ENCODE data around the gene FAM124A. TPM values are rescaled to one million over a fixed set of nuclear protein-coding genes. Genes with fewer than 3 reads are reported as not detected.

The FAM124A gene
- total RNA-seq = under 1 TPM; 0.08 to 0.10 TPM

GRCh38 chr13:51222037-51222685 lies at the start of gene FAM124A:
Gene FAM124A, plus strand, starts transcription at chr13:51222398. Its CDS starts 104 bp downstream, at chr13:51222502.
- Mint-ChIP-seq H3K36me3 (ENCODE audit: low read depth) (no peaks in the 10 kb centered on the region), H3K9me3 (no peaks in the 10 kb centered on the region), H3K4me1 (peaks cover 5% of the 10 kb centered on the region), H3K27me3 (peaks cover 63% of the 10 kb centered on the region), H3K4me3 (peak within 1 kb of the TSS; percentile 63), H3K27ac (no peak within 1 kb of the TSS)
- ChIA-PET CTCF (interaction anchor here (1.4 to 2.5 kb wide), 2 partner anchors 64 to 576 kb away, joined by 4 to 15 read pairs; no protein-coding TSS in a partner anchor), POLR2A (no interaction called here)
- peak; percentile 49 for DNase-seq

- H3K4me1 Mint-ChIP-seq = no peaks in the 10 kb centered on the region
- CTCF ChIA-PET = no interaction called here
Measured at GRCh38 chr13:51175021-51175420, 47.2 kb upstream of the FAM124A start.

GRCh38 chr13:51175639-51176038 lies 46.6 kb upstream of the FAM124A start:
- ChIA-PET POLR2A (no interaction called here), CTCF (no interaction called here)
- H3K36me3 Mint-ChIP-seq (ENCODE audit: low read depth) = no peaks in the 10 kb centered on the region
- H3K9me3 Mint-ChIP-seq = no peaks in the 10 kb centered on the region
- no peak overlapping the region for H3K4me3 Mint-ChIP-seq
- no peak for DNase-seq
- H3K4me1 Mint-ChIP-seq = no peaks in the 10 kb centered on the region
- no peak overlapping the region for H3K27ac Mint-ChIP-seq
- H3K27me3 Mint-ChIP-seq = peaks cover 23% of the 10 kb centered on the region

More at GRCh38 chr13:51175021-51175420, 47.2 kb upstream of the FAM124A start:
- POLR2A ChIA-PET = no interaction called here
- H3K27ac Mint-ChIP-seq = no peak overlapping the region
- no peak for DNase-seq
- no peaks in the 10 kb centered on the region for H3K9me3 Mint-ChIP-seq
- H3K36me3 Mint-ChIP-seq (ENCODE audit: low read depth) = no peaks in the 10 kb centered on the region
- peaks cover 21% of the 10 kb centered on the region for H3K27me3 Mint-ChIP-seq
- H3K4me3 Mint-ChIP-seq = no peak overlapping the region

- H3K4me1 Mint-ChIP-seq = no peaks in the 10 kb centered on the region
- no peak overlapping the region for H3K27ac Mint-ChIP-seq
- no peaks in the 10 kb centered on the region for H3K9me3 Mint-ChIP-seq
- DNase-seq = no peak
- CTCF ChIA-PET = no interaction called here
- POLR2A ChIA-PET = no interaction called here
- peaks cover 28% of the 10 kb centered on the region for H3K27me3 Mint-ChIP-seq
- no peak overlapping the region for H3K4me3 Mint-ChIP-seq
- no peaks in the 10 kb centered on the region for H3K36me3 Mint-ChIP-seq (ENCODE audit: low read depth)
Measured at GRCh38 chr13:51177188-51177587, 45.0 kb upstream of the FAM124A start.

- ChIA-PET POLR2A (no interaction called here), CTCF (no interaction called here)
- Mint-ChIP-seq H3K4me1 (no peaks in the 10 kb centered on the region), H3K27me3 (peaks cover 34% of the 10 kb centered on the region), H3K27ac (no peak overlapping the region), H3K36me3 (ENCODE audit: low read depth) (no peaks in the 10 kb centered on the region), H3K4me3 (no peak overlapping the region), H3K9me3 (no peaks in the 10 kb centered on the region)
- DNase-seq = no peak
Measured at GRCh38 chr13:51178456-51179074, 43.6 kb upstream of the FAM124A start.

- Mint-ChIP-seq H3K9me3 (no peaks in the 10 kb centered on the region), H3K4me1 (no peaks in the 10 kb centered on the region), H3K27me3 (peaks cover 39% of the 10 kb centered on the region), H3K27ac (no peak overlapping the region), H3K4me3 (no peak overlapping the region), H3K36me3 (ENCODE audit: low read depth) (no peaks in the 10 kb centered on the region)
- no peak for DNase-seq
- ChIA-PET CTCF (no interaction called here), POLR2A (interaction anchor here (0.5 kb wide), 1 partner anchor 1099 kb away, joined by 3 read pairs; no protein-coding TSS in a partner anchor)
Measured at GRCh38 chr13:51179432-51179971, 42.7 kb upstream of the FAM124A start.

GRCh38 chr13:51180853-51181511 lies 41.2 kb upstream of the FAM124A start:
- no peak for DNase-seq
- POLR2A ChIA-PET = no interaction called here
- no peak overlapping the region for H3K27ac Mint-ChIP-seq
- H3K27me3 Mint-ChIP-seq = peaks cover 45% of the 10 kb centered on the region
- no peaks in the 10 kb centered on the region for H3K9me3 Mint-ChIP-seq
- H3K4me3 Mint-ChIP-seq = no peak overlapping the region
- CTCF ChIA-PET = no interaction called here
- no peaks in the 10 kb centered on the region for H3K4me1 Mint-ChIP-seq
- no peaks in the 10 kb centered on the region for H3K36me3 Mint-ChIP-seq (ENCODE audit: low read depth)

GRCh38 chr13:51181786-51182383 lies 40.3 kb upstream of the FAM124A start:
- H3K36me3 Mint-ChIP-seq (ENCODE audit: low read depth) = no peaks in the 10 kb centered on the region
- H3K27ac Mint-ChIP-seq = no peak overlapping the region
- no peak overlapping the region for H3K4me3 Mint-ChIP-seq
- DNase-seq = no peak
- CTCF ChIA-PET = no interaction called here
- peaks cover 45% of the 10 kb centered on the region for H3K27me3 Mint-ChIP-seq
- H3K4me1 Mint-ChIP-seq = no peaks in the 10 kb centered on the region
- no peaks in the 10 kb centered on the region for H3K9me3 Mint-ChIP-seq
- POLR2A ChIA-PET = no interaction called here

- Mint-ChIP-seq H3K9me3 (no peaks in the 10 kb centered on the region), H3K27ac (no peak overlapping the region), H3K4me3 (no peak overlapping the region), H3K27me3 (peaks cover 31% of the 10 kb centered on the region), H3K36me3 (ENCODE audit: low read depth) (no peaks in the 10 kb centered on the region), H3K4me1 (peaks cover 6% of the 10 kb centered on the region)
- ChIA-PET CTCF (no interaction called here), POLR2A (no interaction called here)
- no peak for DNase-seq
Measured at GRCh38 chr13:51191743-51192142, 30.5 kb upstream of the FAM124A start.

- peaks cover 28% of the 10 kb centered on the region for H3K27me3 Mint-ChIP-seq
- no peak overlapping the region for H3K4me3 Mint-ChIP-seq
- no peak for DNase-seq
- H3K9me3 Mint-ChIP-seq = no peaks in the 10 kb centered on the region
- H3K4me1 Mint-ChIP-seq = peaks cover 6% of the 10 kb centered on the region
- no peaks in the 10 kb centered on the region for H3K36me3 Mint-ChIP-seq (ENCODE audit: low read depth)
- CTCF ChIA-PET = no interaction called here
- H3K27ac Mint-ChIP-seq = no peak overlapping the region
- POLR2A ChIA-PET = no interaction called here
Measured at GRCh38 chr13:51192348-51192747, 29.9 kb upstream of the FAM124A start.

- CTCF ChIA-PET = no interaction called here
- Mint-ChIP-seq H3K27ac (no peak overlapping the region), H3K9me3 (no peaks in the 10 kb centered on the region), H3K36me3 (ENCODE audit: low read depth) (no peaks in the 10 kb centered on the region), H3K27me3 (peaks cover 28% of the 10 kb centered on the region), H3K4me3 (no peak overlapping the region), H3K4me1 (peaks cover 6% of the 10 kb centered on the region)
- POLR2A ChIA-PET = no interaction called here
- DNase-seq = no peak
Measured at GRCh38 chr13:51193387-51193786, 28.8 kb upstream of the FAM124A start.

GRCh38 chr13:51194942-51195341 lies 27.3 kb upstream of the FAM124A start:
- no peak for DNase-seq
- CTCF ChIA-PET = no interaction called here
- Mint-ChIP-seq H3K27ac (no peak overlapping the region), H3K4me1 (peaks cover 6% of the 10 kb centered on the region), H3K4me3 (no peak overlapping the region), H3K27me3 (peaks cover 26% of the 10 kb centered on the region), H3K36me3 (ENCODE audit: low read depth) (no peaks in the 10 kb centered on the region), H3K9me3 (peaks cover 2% of the 10 kb centered on the region)
- POLR2A ChIA-PET = no interaction called here

GRCh38 chr13:51201886-51202285 lies 20.3 kb upstream of the FAM124A start:
- H3K36me3 Mint-ChIP-seq (ENCODE audit: low read depth) = no peaks in the 10 kb centered on the region
- peaks cover 2% of the 10 kb centered on the region for H3K4me1 Mint-ChIP-seq
- H3K9me3 Mint-ChIP-seq = peaks cover 2% of the 10 kb centered on the region
- CTCF ChIA-PET = no interaction called here
- no peak overlapping the region for H3K27ac Mint-ChIP-seq
- peaks cover 11% of the 10 kb centered on the region for H3K27me3 Mint-ChIP-seq
- DNase-seq = no peak
- no peak overlapping the region for H3K4me3 Mint-ChIP-seq
- POLR2A ChIA-PET = no interaction called here
